GM21360 (cell line): ENCODE results near the gene DDX41.

ENCODE experiments used
- ATAC-seq: cut with Tn5 transposase; IDR thresholded peaks from one replicate; pipeline ENCODE4 v1.9.1; 2021; ENCODE audit warnings: mild to moderate bottlenecking, moderate library complexity; ENCODE audit not compliant: unreplicated experiment

Gene DDX41

GRCh38 chr5:177500685-177501522 lies 15.9 kb downstream of the DDX41 start:
- ATAC-seq = no peak

DNA sequence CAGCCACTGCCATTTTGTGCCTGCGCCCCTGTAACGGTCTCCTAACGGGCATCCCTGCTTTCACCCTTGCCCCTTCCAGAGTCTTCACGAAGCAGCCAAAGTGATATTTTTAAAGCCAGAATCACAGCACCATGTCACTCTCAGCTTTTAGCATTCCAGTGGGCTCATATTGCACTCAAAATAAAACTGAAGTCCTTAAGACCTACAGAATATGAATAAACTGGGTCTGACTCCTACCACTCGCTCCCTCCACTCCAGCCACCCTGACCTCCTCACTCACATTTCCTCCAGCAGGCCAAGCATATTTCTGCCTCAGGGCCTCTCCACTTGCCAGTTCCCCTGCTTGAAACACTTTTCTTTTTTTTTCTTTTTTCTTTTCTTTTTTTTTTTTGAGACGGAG lies 16.9 kb downstream of the DDX41 start:
- no peak for ATAC-seq

- ATAC-seq = no peak
Observed at GRCh38 chr5:177498013-177498787, 18.6 kb downstream of the DDX41 start.

GRCh38 chr5:177497292-177498012 lies 19.3 kb downstream of the DDX41 start, which contains the start of gene PDLIM7:
PDLIM7 (minus strand) TSS chr5:177497604; CDS start chr5:177496512, 1,092 bp downstream.
- peak; percentile 67 for ATAC-seq

- ATAC-seq = peak; percentile 7
Observed at GRCh38 chr5:177496727-177497291, 20.0 kb downstream of the DDX41 start.

DNA sequence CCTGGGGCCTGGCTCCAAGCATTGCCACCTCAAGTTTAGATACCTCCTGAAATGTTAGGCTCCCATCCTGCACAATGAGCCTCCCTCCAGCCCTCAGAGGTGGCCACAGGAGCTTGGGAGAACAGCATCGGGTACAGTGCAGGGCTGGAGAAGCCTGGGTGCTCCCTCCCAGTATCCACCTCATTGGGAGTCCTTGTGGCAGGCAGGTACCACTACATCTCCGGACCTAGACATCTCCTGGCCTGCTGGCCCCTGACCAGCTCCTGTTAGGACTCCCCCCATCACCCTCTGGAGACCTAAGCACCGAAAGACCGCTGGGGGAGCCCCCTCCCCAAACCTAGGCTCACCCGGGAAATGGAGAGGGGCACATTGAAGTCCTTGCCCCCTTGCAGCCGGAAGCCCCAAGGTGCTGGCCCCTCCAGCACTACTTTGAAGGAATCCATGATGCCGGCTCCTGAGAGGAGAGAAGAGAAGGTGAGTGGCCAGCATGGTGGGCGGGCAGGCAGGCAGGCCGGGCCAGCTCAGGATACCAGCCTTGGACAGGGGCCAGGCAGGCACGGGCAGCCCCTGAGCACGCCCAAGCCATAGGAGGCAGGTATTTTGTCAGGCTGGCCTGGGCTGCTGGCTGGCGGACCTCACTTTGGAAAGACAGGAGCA lies 20.6 kb downstream of the DDX41 start:
- ATAC-seq = no peak

GRCh38 chr5:177495243-177496060 lies 21.3 kb downstream of the DDX41 start:
- no peak for ATAC-seq

DNA sequence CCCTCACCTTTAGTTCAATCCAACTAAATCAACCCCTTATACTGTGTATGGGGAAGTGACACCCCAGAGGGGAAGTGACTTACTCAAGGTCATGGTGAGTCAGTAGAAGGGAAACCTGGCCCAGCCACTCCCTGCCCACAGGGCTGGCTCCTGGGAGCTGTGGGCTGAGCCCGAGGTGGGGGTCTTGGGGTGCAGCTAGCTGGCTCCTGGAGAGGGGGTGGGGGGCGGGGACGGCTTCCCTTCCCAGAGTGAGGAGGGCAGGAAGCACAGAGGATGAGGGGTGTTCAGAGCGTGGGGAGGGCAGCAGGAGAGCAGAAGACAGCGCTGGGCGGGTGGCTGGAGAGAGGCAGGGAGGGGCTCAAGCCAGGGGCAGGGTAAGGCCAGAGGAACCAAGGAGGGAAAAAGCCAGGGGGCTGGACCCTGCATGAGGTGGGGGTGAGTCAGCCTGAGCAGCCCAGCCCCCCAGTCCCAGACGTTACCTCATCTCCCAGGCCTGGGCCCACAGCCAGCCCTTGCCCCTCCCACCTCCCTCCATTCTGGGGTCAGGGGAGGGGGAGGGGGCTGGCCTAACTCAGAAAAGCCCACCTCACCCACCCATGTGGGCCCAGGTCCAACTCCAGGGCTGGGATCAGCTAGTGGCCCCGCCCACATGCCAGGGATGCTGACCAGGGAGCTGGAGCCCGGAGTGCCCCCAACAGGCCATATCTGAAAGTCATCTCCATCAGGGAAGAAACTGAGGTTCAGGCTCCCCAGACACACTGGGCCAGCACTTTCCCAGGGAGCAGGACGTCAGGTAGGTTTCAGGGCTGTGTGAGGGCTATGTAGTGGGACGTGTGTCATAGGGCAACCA lies 22.2 kb downstream of the DDX41 start:
- no peak for ATAC-seq

DNA sequence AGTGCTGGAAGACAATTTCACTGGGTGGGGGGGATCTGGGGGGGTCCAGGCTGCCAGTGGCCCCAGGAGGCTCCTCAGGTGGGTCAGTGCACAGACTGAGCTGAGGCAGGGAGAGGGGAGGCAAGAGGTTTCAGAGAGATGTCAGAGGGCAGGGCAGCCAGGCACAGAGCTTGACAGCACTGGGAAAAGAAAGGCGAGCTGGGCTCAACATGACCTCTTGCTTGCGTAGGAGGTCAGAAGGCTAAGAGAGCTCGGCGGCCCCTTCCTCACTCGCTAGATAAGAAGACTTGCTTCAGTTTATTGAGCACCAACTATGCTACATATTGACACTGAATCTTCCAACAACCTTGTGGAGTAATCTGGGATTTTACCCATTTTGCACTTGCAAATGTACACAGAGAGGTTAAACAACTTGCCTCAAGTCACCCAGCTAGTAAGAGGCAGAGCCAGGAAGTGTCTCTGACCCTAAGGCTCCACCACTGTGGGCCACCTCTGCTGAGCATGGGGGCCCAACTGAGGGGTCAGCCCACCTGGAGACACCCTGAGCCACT lies 22.9 kb downstream of the DDX41 start:
- ATAC-seq = no peak

GRCh38 chr5:177492841-177493240 lies 23.9 kb downstream of the DDX41 start:
- no peak for ATAC-seq

GRCh38 chr5:177491983-177492746 lies 24.6 kb downstream of the DDX41 start:
- no peak for ATAC-seq

DNA sequence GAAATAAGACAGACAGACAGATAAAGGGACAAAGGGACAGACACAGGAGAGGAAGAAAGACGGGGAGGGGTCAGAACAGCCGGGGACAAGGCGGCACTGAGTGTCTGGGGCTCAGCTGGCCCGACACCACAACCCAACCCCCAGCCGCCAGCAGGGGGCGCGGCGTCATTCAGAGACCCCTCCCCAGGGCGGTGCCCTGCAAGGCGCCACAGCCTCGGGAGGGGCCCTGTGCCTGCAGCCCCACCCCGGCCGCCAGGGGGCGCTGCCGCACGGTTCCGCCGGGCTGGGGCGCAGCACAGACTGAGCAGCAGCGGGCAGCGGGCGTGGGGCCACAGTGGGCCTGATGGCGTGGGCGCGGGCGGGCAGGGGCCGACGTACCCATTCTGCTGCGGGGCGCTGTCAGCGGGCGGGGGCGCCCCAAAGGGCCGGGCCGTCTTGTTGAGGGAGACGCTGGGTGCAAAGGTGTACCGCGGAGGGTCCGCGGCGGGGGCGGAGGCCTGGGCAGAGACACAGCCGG lies 25.3 kb downstream of the DDX41 start:
- no peak for ATAC-seq

DNA sequence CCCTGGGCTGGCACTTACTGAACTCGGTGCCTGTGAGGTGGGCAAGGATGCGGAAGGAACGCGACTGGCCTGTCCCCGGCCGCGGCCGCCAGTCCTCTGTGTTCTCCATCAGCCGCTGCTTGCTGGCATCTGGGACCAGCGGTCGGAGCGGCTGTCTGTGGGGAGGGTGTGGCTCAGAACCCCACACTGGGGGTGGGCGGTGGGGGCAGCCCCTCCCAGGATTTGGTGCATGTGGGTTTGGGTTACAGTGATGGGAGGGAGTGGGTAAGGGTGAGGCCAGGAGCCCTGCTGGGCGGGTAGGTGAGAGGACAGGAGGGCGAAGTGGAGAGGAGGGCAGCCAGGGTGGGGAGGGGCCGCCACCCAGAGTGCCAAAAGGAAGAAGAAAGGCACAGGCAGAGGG lies 25.8 kb downstream of the DDX41 start:
- ATAC-seq = no peak

DNA sequence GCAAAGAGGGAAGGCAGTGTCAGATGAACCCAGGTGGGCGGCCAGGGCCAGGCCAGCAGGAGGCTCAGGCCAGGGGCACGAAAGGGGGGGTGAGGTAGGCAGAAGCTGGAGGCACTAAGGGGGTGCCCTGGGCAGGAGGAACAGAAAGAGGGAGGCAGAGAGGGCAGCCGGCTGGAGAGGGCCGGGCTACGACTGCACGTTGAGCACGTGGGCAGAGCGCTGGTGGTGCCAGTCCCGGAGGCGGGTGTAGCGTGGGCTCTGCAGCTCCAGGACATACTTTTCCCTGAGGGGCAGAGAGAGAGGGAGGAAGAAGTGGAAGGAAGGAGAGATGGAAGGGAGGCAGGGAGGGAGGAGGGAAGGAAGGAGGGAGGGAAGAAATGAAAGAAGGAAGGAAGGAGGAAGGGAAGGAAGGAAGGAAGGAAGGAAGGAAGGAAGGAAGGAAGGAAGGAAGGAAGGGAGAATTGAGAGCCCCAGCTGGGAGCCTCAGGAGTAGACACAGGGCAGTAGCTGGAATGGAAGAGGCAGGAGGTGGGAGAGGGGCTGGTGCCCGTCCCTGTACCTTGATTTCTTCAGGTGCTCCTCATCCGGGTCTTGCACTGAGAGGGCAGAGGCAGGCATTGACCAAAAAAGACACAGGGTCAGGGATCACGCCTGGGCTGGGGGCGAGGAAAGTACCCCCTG lies 26.3 kb downstream of the DDX41 start:
- ATAC-seq = no peak

DNA sequence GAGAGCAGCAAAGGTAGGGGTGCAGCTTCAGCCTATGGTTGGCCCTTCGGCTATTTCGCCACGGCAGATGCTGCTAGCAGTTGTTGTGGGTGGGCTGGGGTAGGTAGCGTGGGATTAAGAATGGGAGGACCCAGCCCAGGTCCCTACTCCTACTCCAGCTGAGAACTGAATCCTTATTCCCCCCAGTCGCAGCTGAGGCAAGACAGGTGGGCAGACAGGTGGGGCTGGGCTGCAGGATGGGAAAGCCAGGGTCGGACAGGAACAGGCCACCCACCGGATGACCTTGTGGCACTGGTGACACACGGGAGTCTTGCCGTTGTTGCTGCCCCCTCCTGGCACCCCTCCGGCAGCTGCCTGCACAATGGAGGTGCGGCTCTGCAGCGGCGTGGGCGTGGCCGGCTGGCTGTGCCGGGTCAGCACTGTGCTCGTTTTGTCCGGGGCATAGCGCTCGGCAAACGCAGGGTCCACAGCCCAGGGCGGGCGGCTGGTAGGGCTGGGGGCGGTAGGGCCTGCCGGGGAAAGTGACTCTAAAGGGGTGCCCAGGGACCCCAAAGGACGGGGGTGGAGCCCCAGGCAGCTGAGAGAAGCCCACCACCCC lies 27.5 kb downstream of the DDX41 start:
- no peak for ATAC-seq

GRCh38 chr5:177487975-177488374 lies 28.8 kb downstream of the DDX41 start:
- ATAC-seq = no peak

GRCh38 chr5:177487144-177487543 lies 29.6 kb downstream of the DDX41 start:
- ATAC-seq = no peak
